Skin of body (tissue), 2 donors: ENCODE data around the gene SECISBP2L. TPM values are rescaled to one million over a fixed set of nuclear protein-coding genes. Genes with fewer than 3 reads are reported as not detected.
"Not testable (repeated sequence)": the region's sequence is repeated elsewhere in the genome, so short reads cannot be mapped to it uniquely, and the experiment has no call there.

ENCODE experiments used
- DNase-seq: peaks from one replicate; lab custom pipeline; 2025; lab: John Stamatoyannopoulos, UW
- total RNA-seq: library from RNA; depleted of rRNA; stranded (reverse); fragments of >200 nt; gene quantifications from one replicate; pipeline ENCODE4 v1.2.3, GENCODE V29; 2014

Gene SECISBP2L
- total RNA-seq, 1 donor from 2014 or later: 65.8 TPM

DNA sequence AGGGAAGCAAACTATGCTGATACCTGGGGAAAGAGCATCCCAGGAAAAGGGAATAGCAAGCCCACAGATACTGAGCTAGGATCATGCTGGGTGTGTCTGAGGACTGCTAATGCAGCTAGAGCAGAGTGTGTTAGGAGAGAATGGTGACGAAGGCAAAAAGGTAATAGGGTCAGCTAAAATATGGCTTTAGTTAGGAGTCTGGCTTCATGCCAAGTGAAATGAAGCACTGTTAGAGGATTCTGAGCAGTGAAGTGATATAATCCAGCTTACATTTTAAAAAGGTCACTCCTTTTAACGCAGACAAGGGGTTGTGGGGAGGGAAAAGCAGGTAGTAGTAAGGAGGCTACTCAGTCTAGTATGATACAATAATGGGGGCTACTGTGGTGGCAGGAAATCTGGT is 30.4 kb downstream of the SECISBP2L start:
- DNase-seq: no peak

DNA sequence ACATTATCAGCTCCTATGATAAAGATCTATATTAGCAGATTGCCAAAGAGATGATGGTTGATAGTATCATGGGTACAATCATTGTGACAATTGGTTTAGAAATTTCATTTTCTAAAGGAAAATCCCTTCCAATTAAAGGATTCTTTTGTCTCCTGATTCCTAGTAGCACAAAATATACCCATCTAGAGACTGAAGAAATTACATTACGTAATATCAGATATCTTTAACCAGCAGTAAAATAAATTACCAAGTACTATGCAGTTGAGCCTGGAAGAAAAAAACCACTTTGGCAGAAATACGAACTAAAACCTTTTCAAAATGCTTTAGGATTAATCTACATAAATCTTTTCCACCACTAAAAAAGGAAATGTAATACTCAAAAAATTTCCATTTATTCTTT is 46.9 kb downstream of the SECISBP2L start:
- no peak for DNase-seq

DNA sequence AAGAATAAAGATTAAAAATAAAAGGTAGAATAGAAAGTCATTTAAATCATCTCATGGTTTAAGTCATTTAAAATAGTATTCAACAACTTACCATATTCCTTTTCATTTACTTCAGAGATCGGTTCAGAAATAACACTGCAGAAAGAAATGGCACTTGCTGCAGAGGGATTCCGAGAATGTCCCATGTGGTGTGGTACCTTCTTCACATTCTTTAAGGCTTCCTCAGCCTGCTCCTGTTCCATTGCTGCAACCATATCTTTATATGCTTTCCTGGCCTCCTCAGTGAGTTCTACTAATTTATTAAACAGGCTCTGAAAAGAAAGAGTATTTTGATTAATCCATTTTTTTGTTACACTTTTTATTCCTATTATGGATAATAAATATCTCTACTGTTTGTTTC is 50.0 kb downstream of the SECISBP2L start:
- no peak for DNase-seq

DNA sequence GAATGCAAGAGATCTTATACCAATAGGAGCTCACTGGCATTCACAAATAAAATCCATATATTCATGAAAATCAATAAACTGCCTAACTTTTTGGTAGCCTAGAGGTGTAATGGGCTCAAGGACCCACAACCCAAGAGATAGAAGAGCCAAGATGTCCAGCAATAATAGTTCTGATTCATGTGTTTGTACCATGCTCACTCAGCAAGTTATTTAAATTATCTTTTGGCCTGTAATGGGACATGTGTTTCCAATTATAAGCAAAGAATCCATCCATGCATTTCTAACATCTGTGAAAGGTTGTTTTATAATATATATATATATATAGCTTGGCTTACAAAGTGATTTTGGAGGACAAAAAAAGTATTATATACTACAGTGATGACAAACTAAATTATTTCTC is 52.9 kb downstream of the SECISBP2L start:
- DNase-seq: peak; percentile 50

DNA sequence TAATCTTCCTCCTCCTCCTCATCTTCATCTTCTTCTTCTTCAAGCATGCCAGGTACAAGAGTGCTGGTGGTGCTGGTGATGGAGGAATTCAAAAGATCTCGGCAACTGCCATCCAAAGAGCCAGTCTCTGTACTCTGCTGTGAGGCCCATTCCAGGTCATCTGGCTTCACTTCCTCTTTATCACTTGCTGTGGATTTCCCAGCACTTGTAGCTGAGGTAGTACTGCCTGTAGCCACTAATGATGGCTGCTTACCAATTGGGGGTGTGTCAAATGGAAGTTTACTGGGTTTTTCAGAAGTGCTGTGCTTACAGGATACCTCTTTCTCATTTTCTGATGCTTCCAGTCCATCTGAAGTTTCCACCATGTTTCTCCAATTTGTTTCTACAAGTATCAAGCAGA is 53.7 kb downstream of the SECISBP2L start:
- no peak for DNase-seq

DNA sequence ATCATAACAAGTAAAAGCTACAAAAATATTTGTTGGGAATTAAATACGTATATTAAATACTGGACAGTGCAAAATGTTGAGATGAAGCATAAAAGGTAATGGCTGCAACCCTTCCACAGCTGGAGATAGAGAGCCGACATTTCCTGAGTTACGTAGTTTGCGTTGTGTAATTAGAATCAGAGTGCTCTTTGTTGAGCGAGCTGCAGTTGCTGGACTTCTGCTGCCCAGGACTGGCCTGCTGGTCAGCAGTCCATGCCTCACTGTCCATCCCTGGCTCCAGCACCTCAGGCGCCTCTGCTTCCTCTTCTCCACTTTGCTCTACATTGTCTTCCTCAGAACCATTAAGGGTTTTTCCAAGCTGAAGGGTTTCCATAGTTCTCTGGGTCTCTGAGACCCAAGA is 54.1 kb downstream of the SECISBP2L start:
- DNase-seq: no peak

DNA sequence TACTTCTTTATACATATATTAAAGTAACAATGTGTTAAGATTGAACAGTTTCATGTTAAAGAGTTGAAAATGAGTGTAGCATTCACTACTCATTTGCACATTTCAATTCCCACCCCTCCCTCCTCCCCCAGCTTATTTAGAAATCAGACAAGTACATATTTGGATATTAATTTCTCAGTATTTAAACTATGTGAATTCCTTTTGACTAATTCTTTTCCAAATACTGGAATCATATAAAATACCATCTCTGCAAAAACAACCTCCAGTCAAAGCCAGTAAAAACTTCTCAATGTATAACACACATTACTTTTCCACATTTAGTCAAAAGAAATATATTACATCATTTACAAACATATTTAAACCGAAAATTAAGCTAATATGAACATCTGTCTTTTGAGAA is 57.1 kb downstream of the SECISBP2L start:
- no peak for DNase-seq

DNA sequence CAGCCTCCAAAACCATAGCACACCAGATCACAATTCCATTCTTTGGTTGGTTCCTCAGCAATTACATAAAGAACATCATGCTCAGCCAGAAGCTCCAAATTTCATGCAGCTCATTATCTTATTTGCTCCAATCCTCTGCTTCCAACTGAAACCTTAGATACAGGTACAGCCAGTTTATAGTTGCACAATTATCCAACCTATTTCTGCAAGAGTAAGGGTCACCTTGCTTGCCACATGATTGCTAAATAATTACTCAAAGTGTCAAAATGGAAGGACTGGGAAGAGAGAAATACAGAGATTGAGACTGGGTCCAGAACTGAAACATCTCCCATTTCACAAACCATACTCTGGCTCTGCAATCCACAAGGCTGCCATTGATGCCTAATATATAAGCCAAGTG is 59.1 kb downstream of the SECISBP2L start:
- DNase-seq: no peak

DNA sequence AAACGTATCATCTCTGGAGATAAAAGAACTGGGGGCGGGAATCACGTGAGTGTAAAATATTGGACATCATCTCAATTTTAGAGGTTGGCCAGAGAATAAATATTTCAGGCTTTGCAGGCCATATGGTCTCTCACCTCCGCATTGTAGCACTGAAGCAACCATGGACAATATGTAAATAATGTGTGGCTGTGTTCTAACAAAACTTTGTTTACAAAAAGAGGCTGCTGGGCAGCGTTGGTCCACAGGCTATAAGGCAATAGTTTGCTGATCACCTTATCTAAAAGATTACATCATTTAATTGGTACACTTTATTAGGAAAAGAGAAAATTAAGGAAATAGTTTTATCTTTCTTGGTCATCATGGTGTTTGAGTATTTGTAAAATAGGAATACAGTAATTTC is 60.0 kb downstream of the SECISBP2L start:
- DNase-seq: no peak

DNA sequence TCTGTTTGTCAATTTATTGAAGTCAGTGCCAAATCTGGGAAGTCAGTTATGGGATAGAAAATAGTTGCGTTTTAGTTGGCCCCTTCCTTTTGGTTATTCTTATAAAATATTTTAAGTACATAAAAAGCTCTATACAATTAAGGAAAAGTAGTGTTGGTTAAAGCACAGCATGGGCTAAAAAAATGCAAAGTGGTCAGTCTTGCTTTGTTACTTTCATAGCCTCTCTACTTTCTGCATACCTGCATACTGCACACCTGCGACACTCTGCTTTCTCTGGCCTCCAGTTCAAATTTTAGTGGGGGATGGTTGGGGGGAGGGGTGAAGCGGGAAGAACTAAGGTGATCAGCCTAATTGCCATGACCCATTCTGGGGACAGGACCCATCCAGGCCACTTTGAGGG is 60.7 kb downstream of the SECISBP2L start:
- no peak for DNase-seq

DNA sequence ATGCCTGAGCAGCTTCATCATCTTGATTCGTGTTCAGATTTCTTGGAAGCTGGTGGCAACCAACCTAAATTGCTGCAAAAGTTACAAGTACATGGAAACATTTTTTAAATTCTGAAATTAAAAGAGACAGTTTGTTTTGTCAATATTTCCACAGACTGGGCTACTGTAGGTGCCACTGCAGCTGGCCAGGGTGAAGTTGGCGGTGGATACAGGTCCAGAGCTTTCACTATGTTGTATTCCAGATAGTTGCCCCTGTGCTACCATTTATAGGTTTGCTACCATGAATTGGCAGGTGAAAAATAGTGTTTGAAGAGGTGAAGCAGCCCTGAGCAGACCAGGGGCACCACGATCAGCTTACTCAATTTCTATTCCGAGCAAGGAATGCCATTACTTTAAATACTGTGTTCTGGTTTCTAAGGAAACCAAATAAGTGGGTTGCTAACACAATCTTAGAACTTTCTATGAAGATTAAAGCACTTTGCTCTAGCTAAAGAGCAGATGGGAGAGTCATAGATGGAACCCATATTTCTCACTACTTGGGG is 61.4 kb downstream of the SECISBP2L start:
- peak; percentile 51 for DNase-seq

DNA sequence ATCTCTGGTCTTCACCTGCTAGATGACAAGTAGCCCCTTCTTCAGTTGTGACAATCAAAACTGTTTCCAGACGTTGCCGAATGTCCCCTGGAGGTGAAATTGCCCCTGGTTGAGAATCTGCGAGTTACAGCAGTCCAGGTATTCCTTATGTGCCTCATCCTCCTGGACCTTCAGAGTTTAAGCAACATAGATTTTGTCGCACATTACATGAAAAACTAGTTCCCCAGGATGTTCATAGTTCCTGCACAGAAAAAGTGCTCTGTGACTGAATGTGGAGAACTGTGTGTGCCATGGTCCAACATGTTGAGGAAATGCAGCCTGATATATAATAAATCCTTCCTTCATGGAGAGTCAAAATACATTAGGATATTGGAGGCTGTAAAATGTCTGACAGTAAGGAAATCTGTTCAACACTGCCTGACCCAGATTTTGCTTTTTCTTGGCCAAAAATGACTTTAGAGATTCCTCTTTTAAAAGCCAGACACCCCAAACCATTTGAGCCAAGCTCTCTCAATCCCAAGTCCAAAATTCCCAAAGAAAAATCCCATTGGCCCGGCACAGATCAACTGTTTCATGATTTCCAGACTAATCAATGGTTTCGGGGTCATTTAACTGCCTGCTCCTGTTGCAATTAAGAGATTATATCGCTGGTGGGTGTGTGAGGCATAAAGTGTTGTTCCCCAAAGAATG is 62.1 kb downstream of the SECISBP2L start:
- no peak for DNase-seq

DNA sequence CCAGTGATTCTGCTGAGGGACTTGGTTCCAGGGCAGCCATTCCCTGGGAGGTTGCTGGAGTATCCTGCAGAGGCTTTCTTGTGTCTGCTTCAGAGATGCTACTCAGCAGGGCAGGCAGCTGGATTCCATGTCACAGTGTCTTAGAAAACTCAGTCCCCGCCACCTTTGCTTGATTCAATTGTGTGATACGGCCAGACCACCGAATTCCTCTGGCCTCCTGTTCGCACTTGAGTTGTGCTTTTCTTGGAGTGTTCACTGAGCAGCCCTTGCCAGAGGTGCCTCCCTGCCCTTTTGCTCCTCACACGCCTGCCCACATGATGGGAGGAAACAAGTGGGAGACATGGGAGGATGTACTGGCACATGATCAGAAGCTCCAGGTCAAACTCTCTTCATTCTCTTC is 62.9 kb downstream of the SECISBP2L start:
- DNase-seq: no peak

DNA sequence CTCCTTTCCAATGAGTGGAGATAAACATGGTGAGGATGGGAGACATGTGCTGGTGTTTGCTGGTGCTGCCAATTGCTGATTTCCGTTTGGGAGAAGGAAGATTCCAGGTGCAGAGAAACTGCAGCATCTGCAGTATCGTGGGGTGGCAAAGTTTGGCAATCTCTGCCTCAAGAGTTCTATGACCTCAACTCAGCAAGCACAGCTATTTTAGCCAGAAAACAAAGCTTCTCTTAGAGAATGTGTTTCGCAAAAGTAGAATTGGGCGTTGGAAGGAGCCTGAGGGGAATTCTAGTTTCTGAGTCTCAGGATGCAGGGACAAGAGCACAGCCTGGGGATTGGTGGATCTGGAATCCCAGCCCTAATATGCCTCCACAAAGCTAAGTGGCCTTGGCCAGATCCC is 64.3 kb downstream of the SECISBP2L start:
- no peak for DNase-seq

DNA sequence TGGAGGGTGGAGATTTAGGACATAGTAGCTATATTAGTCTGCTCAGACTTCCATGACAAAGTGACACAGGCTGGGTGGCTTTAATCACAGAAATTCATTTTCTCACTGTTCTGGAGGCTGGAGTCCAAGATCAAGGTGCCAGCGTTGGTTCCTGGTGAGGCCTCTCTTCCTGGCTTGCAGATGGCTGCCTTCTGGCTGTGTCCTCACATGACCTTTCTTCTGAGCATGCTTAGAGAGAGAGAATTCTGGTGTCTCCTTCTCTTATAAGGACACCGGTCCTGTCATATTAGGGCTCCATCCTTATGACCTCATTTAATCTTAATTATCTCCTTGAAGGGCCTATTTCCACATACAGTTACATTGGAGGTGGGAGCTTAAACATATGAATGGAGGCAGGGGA is 67.6 kb downstream of the SECISBP2L start:
- DNase-seq: no peak

DNA sequence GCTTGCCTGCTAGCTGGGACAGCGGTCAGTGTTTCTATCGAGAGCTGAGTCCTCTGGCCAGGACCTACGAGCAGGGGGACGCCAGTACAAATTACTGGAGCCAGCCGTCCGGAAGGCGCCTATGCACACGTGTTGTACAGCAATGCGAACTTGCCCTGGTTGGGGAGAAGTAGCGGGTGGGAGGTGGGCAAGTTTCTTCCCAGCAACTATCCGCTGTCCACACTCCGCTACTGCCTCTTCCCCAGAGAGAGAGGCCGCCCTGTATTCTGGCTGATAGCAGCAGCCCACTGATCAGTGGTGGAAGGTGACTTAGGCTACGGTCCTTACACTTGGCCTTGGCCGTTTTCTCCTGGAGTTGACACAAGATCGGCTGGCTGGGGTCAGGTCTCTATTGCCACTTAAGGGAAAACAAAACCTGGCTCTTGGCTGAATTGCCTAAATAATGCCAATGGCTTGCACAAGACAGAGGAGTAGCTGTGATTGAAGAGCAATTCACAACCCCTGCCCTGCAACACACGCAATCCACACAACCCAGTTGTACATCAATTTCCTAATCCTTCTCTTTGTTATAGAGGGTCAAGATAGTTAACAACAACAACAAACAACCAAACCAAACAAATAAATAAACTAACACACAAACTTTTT is 69.7 kb downstream of the SECISBP2L start:
- no peak for DNase-seq

DNA sequence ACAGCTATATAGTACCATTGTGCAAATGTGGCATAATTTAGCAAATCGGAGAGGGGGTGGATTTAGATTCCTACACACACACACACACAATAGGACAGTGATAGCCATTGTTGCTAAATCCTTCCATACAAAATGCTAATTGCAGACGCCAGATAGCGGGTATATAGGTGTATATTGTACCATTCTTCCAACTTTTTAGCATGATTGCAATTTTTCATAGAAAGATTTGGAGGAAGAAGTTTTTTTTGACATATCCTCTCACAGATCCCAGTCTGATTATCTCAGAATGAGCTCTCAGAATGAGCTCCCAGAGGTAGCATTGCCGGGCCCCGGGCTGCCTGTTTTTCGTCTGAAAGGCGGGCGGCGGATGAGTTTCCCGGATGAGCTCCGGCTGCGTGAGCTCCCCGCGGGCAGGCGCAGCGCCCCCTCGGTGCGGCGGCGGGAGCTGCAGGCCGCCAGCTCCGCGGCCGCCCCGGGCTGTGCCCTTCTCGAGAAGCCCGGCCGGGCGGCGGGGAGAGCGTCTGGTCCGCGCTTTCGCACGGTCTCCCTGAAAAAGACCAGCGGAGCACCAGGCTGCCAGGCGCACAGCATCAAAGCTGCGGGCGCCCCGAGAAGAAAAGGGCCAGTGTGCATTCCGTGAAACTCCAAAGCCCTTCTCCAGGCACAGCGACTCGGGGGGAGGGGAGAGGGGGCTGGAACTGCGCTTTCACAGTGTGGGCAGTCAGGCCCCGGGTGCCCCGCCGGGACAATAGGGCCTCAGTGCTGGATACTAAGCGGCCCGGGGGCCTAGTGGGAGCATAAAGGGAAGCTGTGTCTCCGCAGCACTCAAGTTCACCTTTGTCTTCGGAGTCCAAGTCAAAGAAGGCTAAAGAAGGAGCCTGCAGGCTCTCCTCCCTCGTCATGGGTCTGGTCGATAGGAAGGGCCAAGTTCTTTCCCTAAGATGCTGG is 70.5 kb downstream of the SECISBP2L start:
- peak; percentile 69 for DNase-seq

DNA sequence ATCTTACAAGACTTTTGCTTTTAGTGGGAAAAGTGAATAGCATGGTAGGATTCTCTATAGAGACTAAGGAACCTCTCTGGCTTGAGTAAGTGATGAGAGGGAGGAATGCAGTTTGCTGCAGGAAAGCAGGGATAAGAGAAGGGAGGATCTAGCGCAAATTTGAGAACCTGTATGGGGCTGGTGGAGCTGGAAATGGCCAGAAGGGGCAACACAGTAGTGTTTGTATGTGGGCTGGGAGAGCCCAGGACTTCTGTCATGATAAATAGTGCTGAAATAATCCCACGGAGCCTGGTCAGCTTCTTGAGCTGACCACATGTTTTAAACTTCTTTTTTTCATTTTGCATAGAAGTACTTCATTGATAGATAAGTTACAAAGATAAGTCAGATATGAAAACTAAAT is 71.4 kb downstream of the SECISBP2L start:
- no peak for DNase-seq

DNA sequence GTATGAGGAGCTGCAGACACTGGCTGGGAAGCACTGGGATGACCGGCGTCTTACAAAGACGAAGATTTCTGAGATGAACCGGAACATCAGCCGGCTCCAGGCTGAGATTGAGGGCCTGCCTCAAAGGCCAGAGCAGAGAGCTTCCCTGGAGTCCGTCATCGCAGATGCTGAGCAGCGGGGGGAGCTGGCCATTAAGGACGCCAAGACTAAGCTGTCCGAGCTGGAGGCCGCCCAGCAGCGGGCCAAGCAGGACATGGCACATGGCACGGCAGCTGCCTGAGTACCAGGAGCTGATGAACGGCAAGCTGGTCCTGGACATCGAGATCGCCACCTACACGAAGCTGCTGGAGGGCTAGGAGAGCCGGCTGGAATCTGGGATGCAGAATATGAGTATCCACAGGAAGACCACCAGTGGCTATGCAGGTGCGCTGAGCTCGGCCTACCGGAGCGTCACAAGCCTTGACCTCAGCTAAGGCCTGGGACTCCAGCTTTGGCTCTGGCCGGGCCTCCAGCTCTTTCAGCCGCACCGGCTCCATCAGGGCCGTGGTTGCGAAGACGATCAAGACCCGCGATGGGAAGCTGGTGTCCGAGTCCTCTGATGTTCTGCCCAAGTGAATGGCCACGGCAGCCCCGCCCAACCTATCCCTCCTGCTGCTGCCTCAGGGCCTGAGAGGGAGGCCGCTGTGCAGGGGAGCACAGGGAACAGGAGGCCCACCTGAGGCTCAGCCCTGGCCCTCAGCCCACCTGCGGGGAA is 73.3 kb downstream of the SECISBP2L start:
- DNase-seq: no peak

DNA sequence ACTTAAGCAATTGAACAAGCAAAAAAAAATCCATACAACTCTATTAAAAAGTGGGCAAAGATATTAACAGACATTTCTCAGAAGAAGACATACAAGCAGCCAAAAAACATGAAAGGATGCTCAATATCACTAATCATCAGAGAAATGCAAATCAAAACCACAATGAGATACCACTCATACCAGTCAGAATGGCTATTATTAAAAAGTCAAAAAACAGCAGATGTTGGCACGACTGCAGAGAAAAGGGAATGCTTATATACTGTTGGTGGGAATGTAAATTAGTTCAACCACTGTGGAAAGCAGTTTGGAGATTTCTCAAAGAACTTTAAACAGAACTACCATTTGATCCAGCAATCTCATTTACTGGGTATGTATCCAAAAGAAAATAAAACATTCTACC is 75.3 kb downstream of the SECISBP2L start:
- not testable (repeated sequence) for DNase-seq

DNA sequence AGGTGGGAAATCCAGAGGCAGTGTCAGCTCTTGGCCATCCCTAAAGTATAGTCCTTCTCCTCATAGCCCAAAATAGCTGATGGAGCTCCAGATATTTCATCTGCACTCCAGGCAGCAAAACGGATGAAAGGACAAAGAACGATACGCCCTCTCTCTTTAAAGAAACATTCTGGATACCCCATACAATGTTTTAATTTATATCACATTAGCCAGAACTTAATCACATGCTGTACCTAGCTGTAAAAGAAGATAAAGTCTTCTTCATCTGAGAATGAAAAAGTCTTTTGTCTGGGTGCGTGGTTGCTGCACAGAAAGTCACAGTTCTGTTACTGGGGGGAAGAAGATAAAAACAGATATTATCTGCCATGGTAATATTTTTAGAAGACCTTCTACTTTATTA is 78.2 kb downstream of the SECISBP2L start:
- no peak for DNase-seq
